ENCODE results near the gene EFNB1.

EFNB1 gene

GRCh38 chrX:68883800-68884199 lies 55.0 kb downstream of the EFNB1 start:
- no CpG with 5 or more reads among the region's 2 CpGs for WGBS (ENCODE audit: extremely low coverage, insufficient coverage, insufficient read length)
- H3K27me3 ChIP-seq (ENCODE audit: insufficient read depth, low read length) = no peaks in the 10 kb centered on the region

GRCh38 chrX:68889249-68889648 lies 60.4 kb downstream of the EFNB1 start:
- H3K79me2 ChIP-seq (ENCODE audit: control insufficient read depth, insufficient read depth, low read length, poor library complexity) = no peaks in the 10 kb centered on the region
- no peak overlapping the region for H3K23ac ChIP-seq (ENCODE audit: low read length)
- H3K4ac ChIP-seq (ENCODE audit: low read depth, low read length) = no peak overlapping the region
- no peak overlapping the region for H4K91ac ChIP-seq (ENCODE audit: low read depth, low read length)
- no peaks in the 10 kb centered on the region for H3K27me3 ChIP-seq (ENCODE audit: insufficient read depth, low read length)
- no peak overlapping the region for H3K4me2 ChIP-seq (ENCODE audit: low read length)
- no peaks in the 10 kb centered on the region for H3K36me3 ChIP-seq (ENCODE audit: control insufficient read depth in 1 of 2, insufficient read depth in 2 of 2, low read length in 2 of 2)
- H3K4me3 ChIP-seq (ENCODE audit: low read depth, low read length) = no peak overlapping the region
- no peak overlapping the region for H3K18ac ChIP-seq (ENCODE audit: low read length)
- H3K79me1 ChIP-seq (ENCODE audit: low read length) = no peaks in the 10 kb centered on the region
- DNase-seq = no peak
- H4K12ac ChIP-seq (ENCODE audit: low read depth, low read length) = no peak overlapping the region
- H2BK5ac ChIP-seq (ENCODE audit: low read depth, low read length, poor library complexity) = no peak overlapping the region
- H3K9me3 ChIP-seq (ENCODE audit: insufficient read depth, low read depth, low read length) = no peaks in the 10 kb centered on the region
- H4K8ac ChIP-seq (ENCODE audit: low read depth, low read length) = no peak overlapping the region
- no peak overlapping the region for H2AFZ ChIP-seq (ENCODE audit: insufficient read depth, low read length, poor library complexity)
- H2BK120ac ChIP-seq (ENCODE audit: insufficient read depth, low read length, poor library complexity) = no peak overlapping the region
- no peak overlapping the region for H3K14ac ChIP-seq (ENCODE audit: low read length)
- WGBS (ENCODE audit: extremely low coverage, insufficient coverage, insufficient read length) = no CpG with 5 or more reads among the region's 4 CpGs
- no peak overlapping the region for H3K9ac ChIP-seq (ENCODE audit: low read length)
- H3K27ac ChIP-seq (ENCODE audit: low read depth, low read length) = no peak overlapping the region
- no peak overlapping the region for H2AK5ac ChIP-seq (ENCODE audit: low read length)
- no peak overlapping the region for H2BK12ac ChIP-seq (ENCODE audit: low read length)
- no peaks in the 10 kb centered on the region for H3K4me1 ChIP-seq (ENCODE audit: control insufficient read depth in 1 of 2, insufficient read depth in 2 of 2, low read length in 2 of 2)

More at GRCh38 chrX:68883800-68884199, 55.0 kb downstream of the EFNB1 start:
- H2BK120ac ChIP-seq (ENCODE audit: insufficient read depth, low read length, poor library complexity) = no peak overlapping the region
- no peak overlapping the region for H3K27ac ChIP-seq (ENCODE audit: low read depth, low read length)
- H3K9me3 ChIP-seq (ENCODE audit: insufficient read depth, low read depth, low read length) = no peaks in the 10 kb centered on the region
- H3K79me1 ChIP-seq (ENCODE audit: low read length) = no peaks in the 10 kb centered on the region
- H3K36me3 ChIP-seq (ENCODE audit: control insufficient read depth in 1 of 2, insufficient read depth in 2 of 2, low read length in 2 of 2) = no peaks in the 10 kb centered on the region
- no peak overlapping the region for H4K91ac ChIP-seq (ENCODE audit: low read depth, low read length)
- no peak for DNase-seq
- no peak overlapping the region for H3K4me3 ChIP-seq (ENCODE audit: low read depth, low read length)
- no peak overlapping the region for H3K23ac ChIP-seq (ENCODE audit: low read length)
- H4K12ac ChIP-seq (ENCODE audit: low read depth, low read length) = no peak overlapping the region
- no peaks in the 10 kb centered on the region for H3K4me1 ChIP-seq (ENCODE audit: control insufficient read depth in 1 of 2, insufficient read depth in 2 of 2, low read length in 2 of 2)
- no peak overlapping the region for H4K8ac ChIP-seq (ENCODE audit: low read depth, low read length)
- no peak overlapping the region for H3K18ac ChIP-seq (ENCODE audit: low read length)
- H2BK5ac ChIP-seq (ENCODE audit: low read depth, low read length, poor library complexity) = no peak overlapping the region
- no peak overlapping the region for H3K14ac ChIP-seq (ENCODE audit: low read length)
- no peak overlapping the region for H3K4me2 ChIP-seq (ENCODE audit: low read length)
- no peak overlapping the region for H3K9ac ChIP-seq (ENCODE audit: low read length)
- H2BK12ac ChIP-seq (ENCODE audit: low read length) = no peak overlapping the region
- H2AFZ ChIP-seq (ENCODE audit: insufficient read depth, low read length, poor library complexity) = no peak overlapping the region
- no peak overlapping the region for H2AK5ac ChIP-seq (ENCODE audit: low read length)
- no peaks in the 10 kb centered on the region for H3K79me2 ChIP-seq (ENCODE audit: control insufficient read depth, insufficient read depth, low read length, poor library complexity)
- H3K4ac ChIP-seq (ENCODE audit: low read depth, low read length) = no peak overlapping the region

Measured in trophoblast cell (in vitro differentiated cells and primary cell).